CD14-positive monocyte (primary cell): ENCODE results near the gene LRRC3. TPM values are rescaled to one million over a fixed set of nuclear protein-coding genes. Genes with fewer than 3 reads are reported as not detected.

Experiments
- DNase-seq, 3 donors: peaks; one replicate each; pipeline ENCODE4 v3.0.0-alpha.2; 2011 to 2022
- H2AFZ ChIP-seq: 2 replicates; pipeline ENCODE4 v1.6.0; 2012; ENCODE audit warnings: mild to moderate bottlenecking, low read depth, low read length, inconsistent platforms; ENCODE audit not compliant: insufficient read depth, poor library complexity, severe bottlenecking
- H3K27ac ChIP-seq, 2 donors: 1 replicate in 1 of 2; 2 replicates in 1 of 2; pipeline ENCODE4 v1.5.1; 2012 to 2013; ENCODE audit warnings: low read length in 2 of 2, control low read depth in 1 of 2, inconsistent platforms in 1 of 2, low read depth in 1 of 2, mild to moderate bottlenecking in 1 of 2
- H3K27me3 ChIP-seq, 2 donors: one replicate each; pipeline versions ENCODE4 v1.6.0 to v1.6.1; 2011 to 2013; ENCODE audit warnings: low read length in 2 of 2; ENCODE audit not compliant: control insufficient read depth in 2 of 2, insufficient read depth in 2 of 2
- H3K36me3 ChIP-seq, 2 donors: replicated peaks in 1 of 2; 1 replicate in 1 of 2; 2 replicates in 1 of 2; pipeline versions ENCODE4 v1.5.1 to v1.6.1; 2012 to 2013; ENCODE audit warnings: low read length in 2 of 2, control low read depth in 1 of 2, inconsistent platforms in 1 of 2, mild to moderate bottlenecking in 1 of 2; ENCODE audit not compliant: insufficient read depth in 2 of 2, control insufficient read depth in 1 of 2
- H3K4me1 ChIP-seq, 2 donors: 1 replicate in 1 of 2; 2 replicates in 1 of 2; pipeline versions ENCODE4 v1.5.1 to v1.6.1; 2012 to 2013; ENCODE audit warnings: low read length in 2 of 2, control low read depth in 1 of 2, inconsistent platforms in 1 of 2, mild to moderate bottlenecking in 1 of 2, moderate library complexity in 1 of 2; ENCODE audit not compliant: insufficient read depth in 2 of 2, control insufficient read depth in 1 of 2
- H3K4me2 ChIP-seq: replicated peaks from 2 replicates; pipeline ENCODE3; 2012; ENCODE audit warnings: low read length, moderate library complexity, mild to moderate bottlenecking; ENCODE audit not compliant: poor library complexity, severe bottlenecking; ENCODE audit errors: extremely low read depth
- H3K4me3 ChIP-seq, 3 experiments: fragments of 200-600 bp in 1 of 3; sonication (generic) in 1 of 3; replicated peaks in 1 of 3; 1 replicate in 2 of 3; 2 replicates in 1 of 3; pipeline ENCODE4 v1.5.1; 2011 to 2013; ENCODE audit warnings: low read length in 3 of 3, mild to moderate bottlenecking in 3 of 3, control low read depth in 2 of 3, low read depth in 2 of 3, inconsistent platforms in 1 of 3, moderate library complexity in 1 of 3
- H3K79me2 ChIP-seq: 2 replicates; pipeline ENCODE4 v1.6.0; 2012; ENCODE audit warnings: mild to moderate bottlenecking, control low read depth, inconsistent platforms, low read length, moderate library complexity; ENCODE audit not compliant: insufficient read depth
- H3K9ac ChIP-seq: 2 replicates; pipeline ENCODE4 v1.6.0; 2017; ENCODE audit warnings: low read length, mild to moderate bottlenecking; ENCODE audit not compliant: insufficient read depth, poor library complexity, severe bottlenecking
- H3K9me3 ChIP-seq, 2 donors: replicated peaks in 1 of 2; 1 replicate in 1 of 2; 2 replicates in 1 of 2; pipeline versions ENCODE4 v1.5.1 to v1.6.1; 2012 to 2013; ENCODE audit warnings: low read length in 2 of 2, control low read depth in 1 of 2; ENCODE audit not compliant: control insufficient read depth in 1 of 2, insufficient read depth in 1 of 2
- H4K20me1 ChIP-seq: 2 replicates; pipeline ENCODE4 v1.6.0; 2012; ENCODE audit warnings: mild to moderate bottlenecking, low read length, control low read depth, moderate library complexity; ENCODE audit not compliant: insufficient read depth
- H3K27ac Mint-ChIP-seq, 7 donors: one replicate each; pipeline ENCODE4 v1.8.0; 2020; ENCODE audit warnings: mild to moderate bottlenecking in 7 of 7, mixed read lengths in 7 of 7, moderate library complexity in 6 of 7, inconsistent platforms in 2 of 7
- H3K27me3 Mint-ChIP-seq, 3 donors: one replicate each; pipeline ENCODE4 v1.8.0; 2021 to 2022; ENCODE audit warnings: low read depth in 3 of 3, mild to moderate bottlenecking in 3 of 3, mixed read lengths in 3 of 3, moderate library complexity in 3 of 3, inconsistent platforms in 1 of 3
- H3K36me3 Mint-ChIP-seq, 2 donors: one replicate each; pipeline ENCODE4 v1.8.0; 2020; ENCODE audit warnings: mixed read lengths in 2 of 2, inconsistent platforms in 1 of 2, mild to moderate bottlenecking in 1 of 2
- H3K4me1 Mint-ChIP-seq: one replicate; pipeline ENCODE4 v1.8.0; 2020; ENCODE audit warnings: mild to moderate bottlenecking, mixed read lengths
- H3K4me3 Mint-ChIP-seq, 2 donors: one replicate each; pipeline ENCODE4 v1.8.0; 2020; ENCODE audit warnings: mild to moderate bottlenecking in 2 of 2, mixed read lengths in 2 of 2, moderate library complexity in 1 of 2
- H3K9me3 Mint-ChIP-seq, 7 donors: one replicate each; pipeline ENCODE4 v1.8.0; 2020 to 2022; ENCODE audit warnings: mixed read lengths in 7 of 7, mild to moderate bottlenecking in 6 of 7, moderate library complexity in 6 of 7, inconsistent platforms in 2 of 7
- WGBS: methylation state at CpG from one replicate; pipeline ENCODE4 v1.1.5; 2013; ENCODE audit warnings: missing lambda C conversion rate; ENCODE audit not compliant: insufficient coverage; 5-methylcytosine and 5-hydroxymethylcytosine counted together
- intact Hi-C, 2 donors: fragments of 100-400 bp; cut with micrococcal nuclease; formaldehyde crosslinking; loops; one replicate each; pipeline versions ENCODE4 v1.15.0 to v1.15.1; 2023
- polyA plus RNA-seq, 3 donors: library from polyadenylated mRNA; depleted of rRNA in 1 of 3; unstranded in 2 of 3; stranded (reverse) in 1 of 3; fragments of 300-500 nt in 2 of 3; fragments of >200 nt in 1 of 3; fragmentation: Illumina TruSeq in 2 of 3; gene quantifications; 1 replicate in 2 of 3; 2 replicates in 1 of 3; pipeline ENCODE4 v1.2.3, GENCODE V29; 2012 to 2021
- TF ChIP-seq, protein P1 (sequence below): fragments of 200-600 bp; IDR thresholded peaks from one replicate; pipeline ENCODE4 v1.8.0; 2022; ENCODE audit warnings: antibody characterized with exemption, mild to moderate bottlenecking

The LRRC3 gene
- polyA plus RNA-seq, 3 donors: 0.30 to 0.59 (median 0.41) TPM

DNA sequence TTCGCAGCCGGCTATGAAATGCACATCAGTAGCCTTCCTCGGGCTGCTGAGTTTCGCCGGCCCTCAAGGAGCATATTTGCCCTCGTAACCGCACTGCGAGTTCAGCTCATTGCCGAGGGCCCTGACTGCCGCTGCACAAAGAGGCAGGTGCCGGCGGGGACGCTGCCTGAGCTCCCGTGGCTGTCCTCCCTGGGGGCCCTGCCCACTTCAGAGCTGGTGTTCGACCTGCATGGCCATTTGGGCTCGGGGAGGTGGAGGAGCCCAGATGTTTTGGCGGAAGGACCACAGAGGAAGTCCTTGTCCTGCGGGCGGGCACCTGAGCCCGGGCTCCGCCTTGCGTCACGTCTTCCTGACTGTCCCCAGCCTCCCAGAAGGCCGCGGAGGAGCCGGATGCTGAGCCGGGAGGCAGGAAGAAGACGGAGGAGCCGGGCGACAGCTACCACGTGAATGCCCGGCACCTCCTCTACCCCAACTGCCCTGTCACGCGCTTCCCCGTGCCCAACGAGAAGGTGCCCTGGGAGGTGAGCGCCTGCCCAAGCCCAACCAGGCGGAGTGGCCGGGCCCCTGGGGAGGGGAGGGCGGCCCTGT lies 29.9 kb upstream of the LRRC3 start:
- WGBS: 79% methylated on average over 35 of the region's 40 CpGs
- no peak overlapping the region for H3K27ac Mint-ChIP-seq
- Histone ChIP-seq H2AFZ (no peak overlapping the region), H4K20me1 (peaks cover 4% of the 10 kb centered on the region), H3K9ac (no peak overlapping the region), H3K4me1 (no peaks in the 10 kb centered on the region), H3K4me3 (no peak overlapping the region), H3K36me3 (peaks cover 66 to 83% of the 10 kb centered on the region in 2 donors), H3K79me2 (no peaks in the 10 kb centered on the region), H3K27me3 (no peaks in the 10 kb centered on the region), H3K9me3 (peaks cover 4 to 20% of the 10 kb centered on the region in 2 donors), H3K4me2 (no peak overlapping the region), H3K27ac (no peak overlapping the region)
- no peaks in the 10 kb centered on the region for H3K4me1 Mint-ChIP-seq
- DNase-seq: no peak
- peaks cover 52 to 75% of the 10 kb centered on the region in 2 donors for H3K36me3 Mint-ChIP-seq
- TF ChIP-seq, protein P1, sequence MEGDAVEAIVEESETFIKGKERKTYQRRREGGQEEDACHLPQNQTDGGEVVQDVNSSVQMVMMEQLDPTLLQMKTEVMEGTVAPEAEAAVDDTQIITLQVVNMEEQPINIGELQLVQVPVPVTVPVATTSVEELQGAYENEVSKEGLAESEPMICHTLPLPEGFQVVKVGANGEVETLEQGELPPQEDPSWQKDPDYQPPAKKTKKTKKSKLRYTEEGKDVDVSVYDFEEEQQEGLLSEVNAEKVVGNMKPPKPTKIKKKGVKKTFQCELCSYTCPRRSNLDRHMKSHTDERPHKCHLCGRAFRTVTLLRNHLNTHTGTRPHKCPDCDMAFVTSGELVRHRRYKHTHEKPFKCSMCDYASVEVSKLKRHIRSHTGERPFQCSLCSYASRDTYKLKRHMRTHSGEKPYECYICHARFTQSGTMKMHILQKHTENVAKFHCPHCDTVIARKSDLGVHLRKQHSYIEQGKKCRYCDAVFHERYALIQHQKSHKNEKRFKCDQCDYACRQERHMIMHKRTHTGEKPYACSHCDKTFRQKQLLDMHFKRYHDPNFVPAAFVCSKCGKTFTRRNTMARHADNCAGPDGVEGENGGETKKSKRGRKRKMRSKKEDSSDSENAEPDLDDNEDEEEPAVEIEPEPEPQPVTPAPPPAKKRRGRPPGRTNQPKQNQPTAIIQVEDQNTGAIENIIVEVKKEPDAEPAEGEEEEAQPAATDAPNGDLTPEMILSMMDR: no peak
- peaks cover 0 to 2% (median 0%) of the 10 kb centered on the region in 3 donors for H3K27me3 Mint-ChIP-seq
- H3K4me3 Mint-ChIP-seq: no peak overlapping the region
- intact Hi-C loops: no loop called here
- H3K9me3 Mint-ChIP-seq: peaks cover 12 to 24% (median 14%) of the 10 kb centered on the region in 7 donors

DNA sequence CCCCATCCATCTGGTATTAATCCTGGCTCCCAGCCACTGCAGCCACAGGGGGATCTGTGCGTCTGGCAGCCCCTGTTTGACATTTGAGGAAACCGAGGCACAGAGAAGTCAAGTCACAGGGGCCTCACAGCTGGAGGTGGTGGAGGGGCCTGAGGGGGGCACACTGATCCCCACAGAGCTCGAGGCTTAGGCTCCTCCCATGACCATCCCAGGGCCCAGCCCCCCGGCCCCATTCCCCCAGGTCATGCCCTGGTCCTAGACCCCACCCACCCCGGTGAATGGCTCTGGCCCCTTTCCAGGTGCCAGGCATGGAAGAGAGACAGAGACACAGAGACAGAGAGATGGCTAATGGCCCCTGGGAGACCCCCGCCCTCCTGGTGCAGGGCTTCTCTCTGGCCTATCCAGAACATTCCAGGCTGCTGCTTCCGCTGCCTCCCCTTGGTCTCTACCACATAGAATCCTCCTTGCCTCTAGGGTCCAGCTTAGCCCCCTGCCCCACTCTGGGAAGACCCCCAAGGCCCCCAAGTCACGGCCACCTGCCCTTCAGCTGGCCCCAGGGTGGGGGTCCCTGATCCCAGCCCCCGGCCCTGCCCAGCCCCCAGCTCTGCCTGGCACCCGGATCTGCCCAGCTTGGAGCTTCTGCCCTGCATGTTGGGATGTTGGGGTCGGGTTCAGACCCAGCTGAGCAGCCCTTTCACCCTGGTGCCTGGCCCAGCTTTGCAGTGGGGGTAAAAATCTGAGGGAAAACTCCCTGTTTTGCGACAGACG lies 29.2 kb upstream of the LRRC3 start:
- peaks cover 61 to 76% of the 10 kb centered on the region in 2 donors for H3K36me3 ChIP-seq
- WGBS: 92% methylated on average over 10 of the region's 13 CpGs
- intact Hi-C loops: no loop called here
- H3K4me2 ChIP-seq: no peak overlapping the region
- no peak overlapping the region for H3K4me3 Mint-ChIP-seq
- no peak overlapping the region for H3K9ac ChIP-seq
- DNase-seq: no peak
- no peaks in the 10 kb centered on the region for H4K20me1 ChIP-seq
- H3K27me3 Mint-ChIP-seq: peaks cover 0 to 2% (median 0%) of the 10 kb centered on the region in 3 donors
- no peaks in the 10 kb centered on the region for H3K4me1 ChIP-seq
- H3K36me3 Mint-ChIP-seq: peaks cover 50 to 72% of the 10 kb centered on the region in 2 donors
- no peaks in the 10 kb centered on the region for H3K4me1 Mint-ChIP-seq
- no peaks in the 10 kb centered on the region for H3K79me2 ChIP-seq
- TF ChIP-seq, protein P1: no peak
- H3K27ac Mint-ChIP-seq: peak overlapping the region in 1 of 7 donors; percentile 57
- no peaks in the 10 kb centered on the region for H3K27me3 ChIP-seq
- peaks cover 12 to 24% (median 14%) of the 10 kb centered on the region in 7 donors for H3K9me3 Mint-ChIP-seq
- H3K9me3 ChIP-seq: peaks cover 4 to 20% of the 10 kb centered on the region in 2 donors
- no peak overlapping the region for H2AFZ ChIP-seq
- H3K4me3 ChIP-seq: no peak overlapping the region
- no peak overlapping the region for H3K27ac ChIP-seq
